Neural crest cell (in vitro differentiated cells): Measurements from ENCODE around the gene GALNT18. TPM values are rescaled to one million over a fixed set of nuclear protein-coding genes. Genes with fewer than 3 reads are reported as not detected.

ENCODE experiments used
- DNase-seq: peaks from one replicate; pipeline ENCODE4 v3.0.0; 2021; ENCODE audit warnings: low read depth, mixed read lengths, low spot score
- H3K27ac Mint-ChIP-seq: one replicate; pipeline ENCODE4 v1.8.0; 2021; ENCODE audit warnings: mild to moderate bottlenecking, mixed read lengths; ENCODE audit not compliant: unreplicated experiment
- H3K27me3 Mint-ChIP-seq: 2 replicates; pipeline ENCODE4 v1.8.0; 2021; ENCODE audit warnings: low read depth, mild to moderate bottlenecking, mixed read lengths
- H3K36me3 Mint-ChIP-seq: 2 replicates; pipeline ENCODE4 v1.8.0; 2021; ENCODE audit warnings: low read depth, mild to moderate bottlenecking, mixed read lengths
- H3K4me1 Mint-ChIP-seq: 2 replicates; pipeline ENCODE4 v1.8.0; 2021; ENCODE audit warnings: mixed read lengths
- H3K4me3 Mint-ChIP-seq: one replicate; pipeline ENCODE4 v1.8.0; 2021; ENCODE audit warnings: mild to moderate bottlenecking, mixed read lengths
- H3K9me3 Mint-ChIP-seq: 2 replicates; pipeline ENCODE4 v1.8.0; 2021; ENCODE audit warnings: mixed read lengths
- CTCF ChIP-seq: fragments of 200-600 bp; sonication (generic); conservative IDR thresholded peaks from 2 replicates; pipeline ENCODE4 v1.5.0; 2021; ENCODE audit warnings: antibody characterized with exemption, mild to moderate bottlenecking
- total RNA-seq: library from RNA; stranded (reverse); gene quantifications from 2 replicates; pipeline ENCODE4 v1.2.1, GENCODE V29; 2021

Gene GALNT18
- total RNA-seq, 1 donor from 2014 or later = 2.8 TPM

GRCh38 chr11:11420899-11421285, 200.9 kb downstream of the GALNT18 start:
- TF ChIP-seq CTCF = no peak
- no peak overlapping the region for H3K27ac Mint-ChIP-seq
- H3K27me3 Mint-ChIP-seq = no peaks in the 10 kb centered on the region
- no peaks in the 10 kb centered on the region for H3K9me3 Mint-ChIP-seq
- no peaks in the 10 kb centered on the region for H3K36me3 Mint-ChIP-seq
- no peak overlapping the region for H3K4me3 Mint-ChIP-seq
- H3K4me1 Mint-ChIP-seq = no peaks in the 10 kb centered on the region
- DNase-seq = no peak

- Mint-ChIP-seq H3K4me1 (no peaks in the 10 kb centered on the region), H3K27me3 (no peaks in the 10 kb centered on the region), H3K27ac (peak overlapping the region; percentile 50), H3K9me3 (no peaks in the 10 kb centered on the region), H3K4me3 (no peak overlapping the region), H3K36me3 (no peaks in the 10 kb centered on the region)
- no peak for TF ChIP-seq CTCF
- DNase-seq = no peak
These were observed 201.5 kb downstream of the GALNT18 start for GRCh38 chr11:11420191-11420898.

- no peak for TF ChIP-seq CTCF
- H3K4me3 Mint-ChIP-seq = no peak overlapping the region
- no peaks in the 10 kb centered on the region for H3K9me3 Mint-ChIP-seq
- no peaks in the 10 kb centered on the region for H3K4me1 Mint-ChIP-seq
- H3K27ac Mint-ChIP-seq = no peak overlapping the region
- H3K36me3 Mint-ChIP-seq = no peaks in the 10 kb centered on the region
- DNase-seq = no peak
- H3K27me3 Mint-ChIP-seq = no peaks in the 10 kb centered on the region
These were observed 202.1 kb downstream of the GALNT18 start for GRCh38 chr11:11419747-11420146.

- H3K4me1 Mint-ChIP-seq = no peaks in the 10 kb centered on the region
- DNase-seq = no peak
- H3K27ac Mint-ChIP-seq = no peak overlapping the region
- no peaks in the 10 kb centered on the region for H3K27me3 Mint-ChIP-seq
- no peak overlapping the region for H3K4me3 Mint-ChIP-seq
- H3K9me3 Mint-ChIP-seq = no peaks in the 10 kb centered on the region
- H3K36me3 Mint-ChIP-seq = no peaks in the 10 kb centered on the region
- no peak for TF ChIP-seq CTCF
These were observed 204.9 kb downstream of the GALNT18 start for GRCh38 chr11:11416917-11417316.

GRCh38 chr11:11416502-11416901, 205.3 kb downstream of the GALNT18 start:
- no peak overlapping the region for H3K27ac Mint-ChIP-seq
- no peak for TF ChIP-seq CTCF
- DNase-seq = no peak
- H3K36me3 Mint-ChIP-seq = no peaks in the 10 kb centered on the region
- H3K27me3 Mint-ChIP-seq = no peaks in the 10 kb centered on the region
- no peaks in the 10 kb centered on the region for H3K4me1 Mint-ChIP-seq
- no peak overlapping the region for H3K4me3 Mint-ChIP-seq
- H3K9me3 Mint-ChIP-seq = no peaks in the 10 kb centered on the region
